ENCODE results near the gene RASIP1.
"Not testable (repeated sequence)": the region's sequence is repeated elsewhere in the genome, so short reads cannot be mapped to it uniquely, and the experiment has no call there.

The RASIP1 gene

DNA sequence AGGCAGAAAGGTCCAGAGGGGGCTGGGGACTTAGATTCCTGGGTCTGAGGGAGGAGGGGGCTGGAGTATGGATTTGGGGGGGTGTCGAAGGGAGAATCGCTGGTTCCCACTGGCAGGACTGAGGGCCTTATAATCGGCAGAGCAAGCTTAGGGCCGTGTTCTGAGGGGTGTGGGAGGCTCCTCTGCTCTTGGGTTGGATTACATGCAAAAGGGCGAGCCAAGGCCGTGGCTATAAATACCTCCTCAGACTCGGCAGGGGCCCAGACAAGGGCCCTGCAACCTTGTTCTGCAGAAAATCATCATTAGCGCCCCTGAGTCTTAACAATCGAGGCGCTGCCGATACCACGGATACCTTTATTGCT lies 20.2 kb downstream of the RASIP1 start:
- H3K4me1 ChIP-seq (ENCODE audit: control insufficient read depth, insufficient read depth, low read length), result peaks cover 25% of the 10 kb centered on the region
- no peak overlapping the region for H3K4me3 ChIP-seq (ENCODE audit: low read length)
- no peaks in the 10 kb centered on the region for H3K9me3 ChIP-seq (ENCODE audit: control insufficient read depth, low read length)
- H3K36me3 ChIP-seq (ENCODE audit: control insufficient read depth, insufficient read depth, low read length), result no peaks in the 10 kb centered on the region
- no peaks in the 10 kb centered on the region for H3K27me3 ChIP-seq (ENCODE audit: control insufficient read depth, insufficient read depth, low read length)
- no peak overlapping the region for H3K9ac ChIP-seq (ENCODE audit: low read length)

- Histone ChIP-seq H3K4me3 (ENCODE audit: low read length) (no peak within 1 kb of the TSS), H3K4me1 (ENCODE audit: control insufficient read depth, insufficient read depth, low read length) (peaks cover 32% of the 10 kb centered on the region), H3K9ac (ENCODE audit: low read length) (no peak within 1 kb of the TSS)
Observed at GRCh38 chr19:48719263-48720171, 20.9 kb downstream of the RASIP1 start, which contains the start of gene MAMSTR. TSS of gene MAMSTR (minus strand) at chr19:48719725. CDS start at chr19:48719031, 694 bp downstream.

DNA sequence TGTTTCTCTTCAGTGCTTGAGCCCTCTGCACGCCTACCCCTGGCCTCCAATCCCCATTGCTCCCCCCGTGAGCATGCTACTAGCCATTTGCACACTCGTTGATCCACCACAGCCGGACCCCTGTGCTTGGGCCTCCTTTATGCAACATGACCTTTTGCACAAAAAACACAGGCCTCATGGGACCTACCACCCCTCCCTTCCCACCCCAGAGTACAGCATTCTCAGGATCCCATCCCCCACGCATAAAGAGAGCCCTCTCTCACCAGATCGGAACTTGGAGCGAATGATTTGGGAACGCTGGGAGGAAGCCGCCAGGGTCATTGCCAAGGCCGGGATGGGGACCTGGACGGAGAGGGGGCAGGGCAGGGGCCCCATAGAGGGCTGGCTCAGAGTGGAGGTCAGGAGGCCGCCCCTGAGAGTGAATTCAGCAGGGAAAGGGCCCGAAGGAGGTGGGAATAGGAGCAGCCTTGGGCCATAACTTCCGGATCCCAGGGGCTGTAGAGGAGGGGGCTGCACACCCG lies 21.6 kb downstream of the RASIP1 start:
- peaks cover 36% of the 10 kb centered on the region for H3K4me1 ChIP-seq (ENCODE audit: control insufficient read depth, insufficient read depth, low read length)
- H3K9ac ChIP-seq (ENCODE audit: low read length), result no peak overlapping the region
- no peaks in the 10 kb centered on the region for H3K9me3 ChIP-seq (ENCODE audit: control insufficient read depth, low read length)
- no peaks in the 10 kb centered on the region for H3K36me3 ChIP-seq (ENCODE audit: control insufficient read depth, insufficient read depth, low read length)
- no peak overlapping the region for H3K4me3 ChIP-seq (ENCODE audit: low read length)
- H3K27me3 ChIP-seq (ENCODE audit: control insufficient read depth, insufficient read depth, low read length), result no peaks in the 10 kb centered on the region

More at GRCh38 chr19:48719263-48720171, 20.9 kb downstream of the RASIP1 start, which contains the start of gene MAMSTR:
- Histone ChIP-seq H3K27me3 (ENCODE audit: control insufficient read depth, insufficient read depth, low read length) (no peaks in the 10 kb centered on the region), H3K36me3 (ENCODE audit: control insufficient read depth, insufficient read depth, low read length) (no peaks in the 10 kb centered on the region), H3K9me3 (ENCODE audit: control insufficient read depth, low read length) (no peaks in the 10 kb centered on the region)

DNA sequence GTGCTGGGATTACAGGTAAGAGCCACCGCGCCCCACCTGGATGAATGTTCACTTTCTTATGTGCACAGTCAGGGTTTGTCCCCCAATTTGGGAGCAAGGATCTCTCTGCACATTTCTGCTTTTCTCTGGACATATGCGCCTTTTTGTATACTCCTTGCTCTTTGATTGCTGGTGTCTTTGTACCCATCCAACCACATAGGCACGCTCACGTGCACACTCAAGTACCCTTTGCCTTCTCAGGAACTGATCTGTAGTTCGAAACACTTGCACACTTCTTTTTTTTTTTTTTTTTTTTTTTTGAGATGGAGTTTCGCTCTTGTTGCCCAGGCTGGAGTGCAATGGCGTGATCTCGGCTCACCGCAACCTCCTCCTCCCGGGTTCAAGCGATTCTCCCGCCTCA lies 22.3 kb downstream of the RASIP1 start:
- peaks cover 42% of the 10 kb centered on the region for H3K4me1 ChIP-seq (ENCODE audit: control insufficient read depth, insufficient read depth, low read length)
- H3K9me3 ChIP-seq (ENCODE audit: control insufficient read depth, low read length); H3K9ac ChIP-seq (ENCODE audit: low read length); H3K36me3 ChIP-seq (ENCODE audit: control insufficient read depth, insufficient read depth, low read length); H3K4me3 ChIP-seq (ENCODE audit: low read length); H3K27me3 ChIP-seq (ENCODE audit: control insufficient read depth, insufficient read depth, low read length): not testable (repeated sequence)

GRCh38 chr19:48716562-48717291 lies 23.7 kb downstream of the RASIP1 start:
- H3K4me3 ChIP-seq (ENCODE audit: low read length), result no peak overlapping the region
- H3K4me1 ChIP-seq (ENCODE audit: control insufficient read depth, insufficient read depth, low read length), result peaks cover 46% of the 10 kb centered on the region
- H3K9ac ChIP-seq (ENCODE audit: low read length), result peak overlapping the region; percentile 43

DNA sequence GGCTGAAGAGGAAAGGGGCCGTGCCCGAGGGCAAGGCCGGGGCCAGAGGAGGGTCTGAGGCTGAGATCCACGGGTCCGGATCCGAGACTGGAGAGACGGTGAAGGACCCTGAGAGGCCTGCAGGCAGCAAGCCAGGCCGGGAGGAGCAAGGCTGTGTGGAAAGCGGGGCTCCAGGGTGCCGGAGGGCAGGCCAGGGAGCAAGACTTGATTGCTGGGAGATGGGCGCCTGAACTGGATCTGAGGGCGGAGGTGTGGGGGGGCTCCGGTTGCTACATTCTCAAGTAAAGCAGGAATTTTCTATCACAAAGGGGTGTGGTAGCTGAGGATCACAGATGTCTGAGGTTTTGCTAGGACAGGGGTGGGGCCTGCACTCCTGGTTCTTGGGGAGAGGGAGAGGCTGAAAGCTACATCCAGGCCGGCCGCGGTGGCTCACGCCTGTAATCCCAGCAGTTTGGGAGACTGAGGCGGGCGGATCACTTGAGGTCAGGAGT lies 24.7 kb downstream of the RASIP1 start:
- H3K4me1 ChIP-seq (ENCODE audit: control insufficient read depth, insufficient read depth, low read length), result peaks cover 46% of the 10 kb centered on the region
- no peaks in the 10 kb centered on the region for H3K9me3 ChIP-seq (ENCODE audit: control insufficient read depth, low read length)
- peak overlapping the region; percentile 37 for H3K9ac ChIP-seq (ENCODE audit: low read length)
- no peak overlapping the region for H3K4me3 ChIP-seq (ENCODE audit: low read length)
- no peaks in the 10 kb centered on the region for H3K36me3 ChIP-seq (ENCODE audit: control insufficient read depth, insufficient read depth, low read length)
- no peaks in the 10 kb centered on the region for H3K27me3 ChIP-seq (ENCODE audit: control insufficient read depth, insufficient read depth, low read length)

More at GRCh38 chr19:48716562-48717291, 23.7 kb downstream of the RASIP1 start:
- Histone ChIP-seq H3K27me3 (ENCODE audit: control insufficient read depth, insufficient read depth, low read length) (no peaks in the 10 kb centered on the region), H3K9me3 (ENCODE audit: control insufficient read depth, low read length) (no peaks in the 10 kb centered on the region), H3K36me3 (ENCODE audit: control insufficient read depth, insufficient read depth, low read length) (no peaks in the 10 kb centered on the region)

DNA sequence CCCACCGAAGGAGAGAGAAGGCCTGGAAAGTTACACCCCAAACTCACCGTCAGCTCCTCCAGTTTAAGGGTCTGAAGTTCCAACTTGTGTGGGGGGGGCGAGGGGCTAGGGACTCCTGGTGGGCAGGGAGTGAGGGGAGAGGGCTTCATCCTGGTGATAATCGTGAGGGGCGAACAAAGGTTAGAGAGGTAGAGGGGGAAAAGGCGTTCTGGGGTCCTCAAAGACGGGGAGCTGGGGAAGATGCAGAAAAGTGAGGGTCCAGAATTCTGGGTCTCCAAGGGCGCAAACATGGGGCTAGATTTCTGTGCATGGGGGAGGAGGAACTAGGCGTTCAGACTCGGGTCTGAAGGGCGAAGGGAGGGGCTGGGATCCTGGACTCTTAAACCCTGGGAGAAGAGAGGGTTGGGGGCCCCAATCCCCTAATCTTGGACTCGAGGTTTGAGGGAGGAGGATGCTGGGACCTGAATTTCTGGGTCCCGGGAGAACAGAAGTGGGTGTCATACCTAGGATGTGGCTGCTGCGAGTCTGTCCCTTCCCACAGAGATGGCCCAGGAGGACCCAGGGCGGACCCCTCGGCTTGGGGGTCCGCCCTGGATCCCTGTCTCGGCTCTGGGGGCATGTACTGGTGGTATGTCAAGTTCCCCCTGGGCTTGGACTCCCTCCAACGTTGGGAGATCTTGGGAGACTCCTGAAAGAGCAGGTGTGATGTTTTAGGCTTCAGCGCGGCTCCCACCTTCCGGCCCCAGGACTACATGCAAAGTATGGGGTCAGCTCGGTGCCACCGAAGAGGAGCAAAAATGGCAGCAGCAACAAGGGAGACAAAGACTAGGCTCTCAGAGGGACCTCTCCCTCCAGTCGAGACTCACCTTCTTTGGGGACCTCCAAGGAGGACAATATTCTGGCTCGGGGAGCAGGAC lies 25.4 kb downstream of the RASIP1 start:
- Histone ChIP-seq H3K9ac (ENCODE audit: low read length) (peak overlapping the region; percentile 83), H3K4me3 (ENCODE audit: low read length) (peak overlapping the region; percentile 31), H3K36me3 (ENCODE audit: control insufficient read depth, insufficient read depth, low read length) (no peaks in the 10 kb centered on the region), H3K4me1 (ENCODE audit: control insufficient read depth, insufficient read depth, low read length) (peaks cover 42% of the 10 kb centered on the region), H3K9me3 (ENCODE audit: control insufficient read depth, low read length) (no peaks in the 10 kb centered on the region), H3K27me3 (ENCODE audit: control insufficient read depth, insufficient read depth, low read length) (no peaks in the 10 kb centered on the region)

GRCh38 chr19:48713864-48714755 lies 26.3 kb downstream of the RASIP1 start:
- Histone ChIP-seq H3K9me3 (ENCODE audit: control insufficient read depth, low read length) (no peaks in the 10 kb centered on the region), H3K4me3 (ENCODE audit: low read length) (peak overlapping the region; percentile 31), H3K9ac (ENCODE audit: low read length) (peak overlapping the region; percentile 83), H3K36me3 (ENCODE audit: control insufficient read depth, insufficient read depth, low read length) (no peaks in the 10 kb centered on the region), H3K4me1 (ENCODE audit: control insufficient read depth, insufficient read depth, low read length) (peaks cover 40% of the 10 kb centered on the region), H3K27me3 (ENCODE audit: control insufficient read depth, insufficient read depth, low read length) (no peaks in the 10 kb centered on the region)

DNA sequence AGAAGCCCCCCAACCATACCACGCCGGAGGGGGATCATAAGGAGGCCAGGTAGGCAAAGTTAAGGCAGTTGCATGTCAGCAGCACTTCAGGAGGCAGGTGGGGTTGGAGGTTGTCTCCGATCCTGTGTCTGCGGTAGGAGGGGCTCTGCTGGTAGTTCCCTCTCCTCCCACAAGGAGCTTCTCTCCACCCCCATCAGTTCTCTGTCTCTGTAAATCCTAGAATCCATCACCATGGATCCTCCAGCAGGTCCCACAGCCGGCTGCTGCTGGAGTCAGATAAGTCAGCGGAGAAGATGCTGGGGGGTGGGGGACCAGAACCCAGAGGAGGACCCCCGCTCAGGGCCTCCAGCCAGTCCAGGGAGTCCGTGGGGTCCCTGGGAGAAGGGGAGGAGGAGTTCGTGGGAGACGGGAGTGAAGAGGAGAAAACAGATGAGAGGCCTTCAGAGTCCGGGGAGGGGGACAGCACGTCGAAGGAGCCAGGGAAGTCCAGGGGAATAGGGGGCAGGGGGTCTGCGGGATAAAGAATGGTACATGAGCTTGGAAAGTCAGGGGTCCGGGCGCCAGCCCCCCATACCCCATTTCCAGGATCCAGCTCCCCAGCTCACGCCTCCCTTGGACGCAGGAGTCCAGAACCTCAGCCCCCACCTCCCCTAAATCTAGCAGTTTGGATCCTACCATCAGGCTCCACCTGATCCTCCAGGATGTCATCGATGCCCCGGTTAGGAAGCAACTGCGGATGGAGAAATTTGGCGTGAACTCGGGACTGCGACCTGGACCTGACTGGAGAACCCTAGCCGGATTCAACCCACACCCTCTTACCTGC lies 27.2 kb downstream of the RASIP1 start:
- no peaks in the 10 kb centered on the region for H3K9me3 ChIP-seq (ENCODE audit: control insufficient read depth, low read length)

GRCh38 chr19:48711106-48711662 lies 29.2 kb downstream of the RASIP1 start:
- no peak overlapping the region for H3K4me3 ChIP-seq (ENCODE audit: low read length)
- H3K9ac ChIP-seq (ENCODE audit: low read length), result no peak overlapping the region
- H3K27me3 ChIP-seq (ENCODE audit: control insufficient read depth, insufficient read depth, low read length), result no peaks in the 10 kb centered on the region
- H3K36me3 ChIP-seq (ENCODE audit: control insufficient read depth, insufficient read depth, low read length), result no peaks in the 10 kb centered on the region
- no peaks in the 10 kb centered on the region for H3K9me3 ChIP-seq (ENCODE audit: control insufficient read depth, low read length)
- peaks cover 31% of the 10 kb centered on the region for H3K4me1 ChIP-seq (ENCODE audit: control insufficient read depth, insufficient read depth, low read length)

More for the DNA sequence above, 27.2 kb downstream of the RASIP1 start:
- H3K9ac ChIP-seq (ENCODE audit: low read length), result peak overlapping the region; percentile 47
- peak overlapping the region; percentile 14 for H3K4me3 ChIP-seq (ENCODE audit: low read length)
- H3K27me3 ChIP-seq (ENCODE audit: control insufficient read depth, insufficient read depth, low read length), result no peaks in the 10 kb centered on the region
- H3K4me1 ChIP-seq (ENCODE audit: control insufficient read depth, insufficient read depth, low read length), result peaks cover 39% of the 10 kb centered on the region
- H3K36me3 ChIP-seq (ENCODE audit: control insufficient read depth, insufficient read depth, low read length), result no peaks in the 10 kb centered on the region

Data from mucosa of stomach (tissue), 1 donor.